ENCODE measurements around the gene ATP2A2.
"Not testable (repeated sequence)": the region's sequence is repeated elsewhere in the genome, so short reads cannot be mapped to it uniquely, and the experiment has no call there.

ATP2A2 gene

DNA sequence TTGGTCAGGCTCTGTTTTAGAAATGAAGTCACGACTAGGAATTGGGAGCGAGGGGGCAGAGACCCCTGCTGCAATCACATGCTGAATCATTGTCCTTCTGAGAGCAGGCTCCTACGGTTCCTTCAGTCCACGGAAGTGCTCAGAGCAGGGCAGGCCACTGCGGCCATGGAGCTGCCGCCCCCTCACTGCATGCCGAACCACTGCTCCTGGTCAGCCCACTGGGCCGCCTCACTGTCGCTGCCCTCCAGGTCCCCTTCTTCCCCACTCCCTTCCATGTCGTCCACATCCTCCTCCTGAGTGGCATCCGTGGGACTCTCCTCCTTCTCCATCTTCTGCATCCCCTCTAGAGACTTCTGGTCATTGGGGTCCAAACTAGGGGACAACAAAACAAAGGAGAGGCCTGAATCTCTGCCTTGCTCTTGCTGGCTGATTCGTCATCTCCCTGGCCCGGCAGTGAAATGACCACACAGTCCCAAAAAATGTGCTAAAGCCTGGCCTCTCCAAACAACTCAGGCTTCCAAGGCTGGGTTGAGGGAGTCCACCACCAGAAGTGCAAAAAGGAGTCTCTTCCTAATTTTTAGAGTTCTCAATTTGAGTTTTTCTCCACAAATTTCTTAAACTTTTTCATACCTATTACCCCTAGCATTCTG is 93.0 kb downstream of the ATP2A2 start:
- no peak overlapping the region for H3K4me3 ChIP-seq (ENCODE audit: low read depth, low read length)
- no peak for DNase-seq (ENCODE audit: low read depth, low spot score)
- in situ Hi-C loops (cut with HindIII; ENCODE audit: low sequenced_read_pairs): no loop called here
- TF ChIP-seq, protein P1, sequence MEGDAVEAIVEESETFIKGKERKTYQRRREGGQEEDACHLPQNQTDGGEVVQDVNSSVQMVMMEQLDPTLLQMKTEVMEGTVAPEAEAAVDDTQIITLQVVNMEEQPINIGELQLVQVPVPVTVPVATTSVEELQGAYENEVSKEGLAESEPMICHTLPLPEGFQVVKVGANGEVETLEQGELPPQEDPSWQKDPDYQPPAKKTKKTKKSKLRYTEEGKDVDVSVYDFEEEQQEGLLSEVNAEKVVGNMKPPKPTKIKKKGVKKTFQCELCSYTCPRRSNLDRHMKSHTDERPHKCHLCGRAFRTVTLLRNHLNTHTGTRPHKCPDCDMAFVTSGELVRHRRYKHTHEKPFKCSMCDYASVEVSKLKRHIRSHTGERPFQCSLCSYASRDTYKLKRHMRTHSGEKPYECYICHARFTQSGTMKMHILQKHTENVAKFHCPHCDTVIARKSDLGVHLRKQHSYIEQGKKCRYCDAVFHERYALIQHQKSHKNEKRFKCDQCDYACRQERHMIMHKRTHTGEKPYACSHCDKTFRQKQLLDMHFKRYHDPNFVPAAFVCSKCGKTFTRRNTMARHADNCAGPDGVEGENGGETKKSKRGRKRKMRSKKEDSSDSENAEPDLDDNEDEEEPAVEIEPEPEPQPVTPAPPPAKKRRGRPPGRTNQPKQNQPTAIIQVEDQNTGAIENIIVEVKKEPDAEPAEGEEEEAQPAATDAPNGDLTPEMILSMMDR (IDR thresholded peaks at IDR 0.05; ENCODE audit: low read depth, low read length): no peak

DNA sequence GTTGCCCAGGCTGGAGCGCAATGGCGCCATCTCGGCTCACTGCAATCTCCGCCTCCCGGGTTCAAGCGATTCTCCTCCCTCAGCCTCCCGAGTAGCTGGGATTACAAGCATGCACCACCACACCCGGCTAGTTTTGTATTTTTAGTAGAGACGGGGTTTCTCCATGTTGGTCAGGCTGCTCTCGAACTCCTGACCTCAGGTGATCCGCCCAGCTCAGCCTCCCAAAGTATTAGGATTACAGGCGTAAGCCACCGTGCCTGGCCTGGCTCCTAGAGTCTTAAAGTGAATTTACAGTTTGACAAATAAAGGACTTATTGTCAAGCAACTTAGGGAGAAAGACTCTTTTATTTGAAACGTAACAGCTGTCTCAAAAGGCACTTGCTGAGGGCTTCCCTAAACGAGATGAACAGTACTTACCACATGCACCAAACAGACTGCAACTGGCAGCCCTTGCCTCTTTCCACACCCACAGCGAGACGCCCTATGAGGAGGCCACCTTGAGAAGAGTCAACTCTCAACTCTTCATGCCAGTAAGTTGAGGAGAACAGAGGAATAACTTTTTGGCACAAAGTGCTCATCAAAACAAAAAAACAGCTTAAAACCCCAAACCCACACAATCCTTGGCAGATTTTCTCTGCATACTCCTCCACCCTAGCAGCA is 97.2 kb downstream of the ATP2A2 start:
- DNase-seq (ENCODE audit: low read depth, low spot score); in situ Hi-C loops (cut with HindIII; ENCODE audit: low sequenced_read_pairs); H3K4me3 ChIP-seq (ENCODE audit: low read depth, low read length): not testable (repeated sequence)

DNA sequence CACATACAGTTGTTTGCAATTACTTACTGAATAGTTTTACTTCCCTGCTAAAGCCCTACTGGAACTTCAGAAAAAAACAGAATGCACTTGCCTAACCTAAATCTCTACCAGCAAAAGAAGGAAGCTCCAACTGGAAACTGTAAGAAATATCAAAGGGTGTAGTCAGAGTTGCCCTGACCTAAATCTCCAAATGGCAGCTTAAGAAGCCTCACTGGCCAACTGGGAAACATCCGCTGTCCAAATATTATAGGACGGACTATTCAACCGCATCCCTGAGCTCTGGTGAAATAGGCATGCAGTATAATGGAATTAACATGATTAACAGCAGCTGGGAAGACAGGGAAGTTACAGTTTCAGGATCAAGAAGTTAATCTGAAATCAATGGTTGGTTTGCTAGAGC is 98.2 kb downstream of the ATP2A2 start:
- in situ Hi-C loops (cut with HindIII; ENCODE audit: low sequenced_read_pairs): no loop called here
- H3K4me3 ChIP-seq (ENCODE audit: low read depth, low read length): no peak overlapping the region
- DNase-seq (ENCODE audit: low read depth, low spot score): no peak
- TF ChIP-seq, protein P1 (IDR thresholded peaks at IDR 0.05; ENCODE audit: low read depth, low read length): no peak

DNA sequence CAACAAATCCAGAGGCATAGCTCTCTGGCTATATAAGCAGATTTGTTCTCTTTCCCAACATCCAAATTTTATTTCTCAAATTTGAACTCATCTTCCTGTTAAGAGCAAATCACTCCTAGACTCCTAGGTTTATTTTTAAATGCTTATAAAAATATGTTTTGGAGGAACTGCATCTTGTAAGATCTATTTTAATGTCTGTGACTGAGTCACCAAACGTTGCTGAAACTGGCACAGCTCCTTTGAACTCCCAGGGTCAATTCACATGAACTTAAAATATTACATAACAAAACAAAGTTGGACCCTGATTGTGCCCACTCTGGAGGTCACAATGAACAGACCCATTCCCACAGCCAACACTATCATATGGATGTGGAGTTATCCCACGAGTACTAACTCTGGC is 98.6 kb downstream of the ATP2A2 start:
- TF ChIP-seq, protein P1 (IDR thresholded peaks at IDR 0.05; ENCODE audit: low read depth, low read length): no peak
- in situ Hi-C loops (cut with HindIII; ENCODE audit: low sequenced_read_pairs): no loop called here

DNA sequence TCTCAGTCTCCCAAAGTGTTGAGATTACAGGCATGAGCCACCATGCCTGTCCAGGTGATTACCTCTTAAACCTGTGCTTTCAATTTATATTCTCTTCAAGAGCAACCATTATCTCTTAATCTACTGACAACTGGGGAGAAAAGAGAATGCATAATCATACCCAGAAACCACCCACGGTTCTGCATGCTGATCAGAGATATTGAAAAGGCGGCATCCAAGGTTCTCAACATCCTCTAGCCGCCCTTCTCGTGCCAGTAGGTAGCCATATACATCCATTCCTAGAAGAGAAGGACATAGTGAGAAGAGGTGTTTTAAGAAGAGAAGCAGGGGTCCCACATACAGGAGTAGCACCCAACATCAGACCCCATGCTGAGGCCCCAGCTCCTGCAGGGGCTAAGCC is 101.6 kb downstream of the ATP2A2 start:
- H3K4me3 ChIP-seq (ENCODE audit: low read depth, low read length): no peak overlapping the region
- TF ChIP-seq, protein P1 (IDR thresholded peaks at IDR 0.05; ENCODE audit: low read depth, low read length): no peak
- in situ Hi-C loops (cut with HindIII; ENCODE audit: low sequenced_read_pairs): no loop called here
- no peak for DNase-seq (ENCODE audit: low read depth, low spot score)

More for the DNA sequence above, 98.6 kb downstream of the ATP2A2 start:
- H3K4me3 ChIP-seq (ENCODE audit: low read depth, low read length): no peak overlapping the region
- no peak for DNase-seq (ENCODE audit: low read depth, low spot score)

Data from astrocyte of the spinal cord (primary cell).